ENCODE results near the gene ZBTB16. TPM values are rescaled to one million over a fixed set of nuclear protein-coding genes. Genes with fewer than 3 reads are reported as not detected.

The ZBTB16 gene
- total RNA-seq, 4 donors from 2014 or later = 25.5 to 302 (median 151) TPM

- Histone ChIP-seq H3K27ac (peak overlapping the region; percentile 98 to 100), H3K9me3 (no peaks in the 10 kb centered on the region), H3K27me3 (no peaks in the 10 kb centered on the region), H3K4me3 (no peak overlapping the region), H3K4me1 (peaks cover 32 to 48% of the 10 kb centered on the region in 2 donors), H3K36me3 (no peaks in the 10 kb centered on the region)
- no peak for TF ChIP-seq POLR2A (IDR thresholded peaks at IDR 0.05)
- TF ChIP-seq CTCF (IDR thresholded peaks at IDR 0.05) = no peak
- intact Hi-C loops (cut with DNase I; ENCODE audit: low total_unique reads) = no loop called here
- no peak for DNase-seq
Measured at GRCh38 chr11:114158886-114159285, 99.4 kb downstream of the ZBTB16 start.

GRCh38 chr11:114159320-114159719, 99.8 kb downstream of the ZBTB16 start:
- Histone ChIP-seq H3K27me3 (no peaks in the 10 kb centered on the region), H3K4me3 (no peak overlapping the region), H3K36me3 (no peaks in the 10 kb centered on the region), H3K9me3 (no peaks in the 10 kb centered on the region), H3K4me1 (peaks cover 34 to 51% of the 10 kb centered on the region in 2 donors), H3K27ac (peak overlapping the region; percentile 98 to 100)
- no peak for DNase-seq
- TF ChIP-seq CTCF (IDR thresholded peaks at IDR 0.05) (no peak), POLR2A (IDR thresholded peaks at IDR 0.05) (no peak)
- intact Hi-C loops (cut with DNase I; ENCODE audit: low total_unique reads) = no loop called here

GRCh38 chr11:114159802-114160632, 100.5 kb downstream of the ZBTB16 start:
- Histone ChIP-seq H3K4me3 (peak overlapping the region in 1 of 2 donors; percentile 32), H3K9me3 (no peaks in the 10 kb centered on the region), H3K27ac (peak overlapping the region; percentile 98 to 100), H3K36me3 (no peaks in the 10 kb centered on the region), H3K4me1 (peaks cover 38 to 54% of the 10 kb centered on the region in 2 donors), H3K27me3 (no peaks in the 10 kb centered on the region)
- TF ChIP-seq POLR2A (IDR thresholded peaks at IDR 0.05) (peak; percentile 52 to 67), CTCF (IDR thresholded peaks at IDR 0.05) (peak in 1 of 4 experiments; percentile 4)
- intact Hi-C loops (cut with DNase I; ENCODE audit: low total_unique reads) = loop anchor here (10.0 kb wide), 1 partner anchor 95 kb away; no protein-coding TSS in a partner anchor
- peak; percentile 98 to 99 for DNase-seq

- DNase-seq = no peak
- intact Hi-C loops (cut with DNase I; ENCODE audit: low total_unique reads) = loop anchor here (10.0 kb wide), 1 partner anchor 94 kb away; no protein-coding TSS in a partner anchor
- H3K4me3 ChIP-seq = peak overlapping the region in 1 of 2 donors; percentile 32
- H3K27ac ChIP-seq = peak overlapping the region; percentile 98 to 100
- no peak for TF ChIP-seq CTCF (IDR thresholded peaks at IDR 0.05)
- no peak for TF ChIP-seq POLR2A (IDR thresholded peaks at IDR 0.05)
- peaks cover 41 to 55% of the 10 kb centered on the region in 2 donors for H3K4me1 ChIP-seq
- H3K27me3 ChIP-seq = no peaks in the 10 kb centered on the region
- no peaks in the 10 kb centered on the region for H3K36me3 ChIP-seq
- no peaks in the 10 kb centered on the region for H3K9me3 ChIP-seq
Measured at GRCh38 chr11:114160894-114161293, 101.4 kb downstream of the ZBTB16 start.

All from uterus (tissue), 4 donors.